Dendritic cell treated with granulocyte-macrophage colony-stimulating factor and Interleukin-4, amounts not matched to agents 40 ng/mL and 50 ng/mL, for 4 days (primary cell): Measurements from ENCODE around the gene SLC35E2B.
"Not testable (repeated sequence)": the region's sequence is repeated elsewhere in the genome, so short reads cannot be mapped to it uniquely, and the experiment has no call there.

Source experiments
- H3K27ac Mint-ChIP-seq: one replicate; pipeline ENCODE4 v1.8.0; 2022; ENCODE audit warnings: mild to moderate bottlenecking, mixed read lengths
- H3K27me3 Mint-ChIP-seq: one replicate; pipeline ENCODE4 v1.8.0; 2022; ENCODE audit warnings: mild to moderate bottlenecking, mixed read lengths
- H3K36me3 Mint-ChIP-seq: one replicate; pipeline ENCODE4 v1.8.0; 2022; ENCODE audit warnings: low read depth, mixed read lengths
- H3K4me1 Mint-ChIP-seq: one replicate; pipeline ENCODE4 v1.8.0; 2022; ENCODE audit warnings: low read depth, mixed read lengths
- H3K4me3 Mint-ChIP-seq: one replicate; pipeline ENCODE4 v1.8.0; 2022; ENCODE audit warnings: mild to moderate bottlenecking, moderate library complexity, mixed read lengths
- H3K9me3 Mint-ChIP-seq: one replicate; pipeline ENCODE4 v1.8.0; 2022; ENCODE audit warnings: mixed read lengths
- intact Hi-C: fragments of 100-400 bp; cut with micrococcal nuclease; formaldehyde crosslinking; loops from one replicate; pipeline ENCODE4 v1.15.0; 2022

The SLC35E2B gene

GRCh38 chr1:1692714-1693647, at the start of gene SLC35E2B:
TSS of gene SLC35E2B (minus strand) at chr1:1692795. CDS start at chr1:1676699, 16,096 bp downstream.
- Mint-ChIP-seq H3K27ac (peak within 1 kb of the TSS; percentile 89), H3K36me3 (peaks cover 19% of the 10 kb centered on the region), H3K4me3 (peak within 1 kb of the TSS; percentile 79)
- H3K4me1 Mint-ChIP-seq, intact Hi-C loops, H3K27me3 Mint-ChIP-seq, H3K9me3 Mint-ChIP-seq: not testable (repeated sequence)

DNA sequence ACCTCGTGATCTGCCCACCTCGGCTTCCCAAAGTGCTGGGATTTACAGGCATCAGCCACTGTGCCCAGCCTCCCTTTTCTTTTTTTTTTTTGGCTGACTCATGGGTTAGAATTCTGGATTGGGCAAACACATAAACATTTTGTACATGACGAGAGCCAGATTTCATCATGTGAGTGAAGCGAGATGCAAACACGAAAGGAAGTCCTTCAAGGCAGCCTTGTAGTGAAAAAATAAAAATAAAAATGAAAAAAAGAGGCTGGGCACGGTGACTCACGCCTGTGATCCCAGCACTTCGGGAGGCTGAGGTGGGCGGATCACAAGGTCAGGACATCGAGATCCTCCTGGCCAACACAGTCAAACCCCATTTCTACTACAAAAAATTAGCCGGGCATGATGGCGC, 48.4 kb upstream of the SLC35E2B start:
- H3K4me3 Mint-ChIP-seq, intact Hi-C loops, H3K27me3 Mint-ChIP-seq, H3K27ac Mint-ChIP-seq, H3K9me3 Mint-ChIP-seq, H3K4me1 Mint-ChIP-seq: not testable (repeated sequence)
- H3K36me3 Mint-ChIP-seq, result peaks cover 55% of the 10 kb centered on the region

DNA sequence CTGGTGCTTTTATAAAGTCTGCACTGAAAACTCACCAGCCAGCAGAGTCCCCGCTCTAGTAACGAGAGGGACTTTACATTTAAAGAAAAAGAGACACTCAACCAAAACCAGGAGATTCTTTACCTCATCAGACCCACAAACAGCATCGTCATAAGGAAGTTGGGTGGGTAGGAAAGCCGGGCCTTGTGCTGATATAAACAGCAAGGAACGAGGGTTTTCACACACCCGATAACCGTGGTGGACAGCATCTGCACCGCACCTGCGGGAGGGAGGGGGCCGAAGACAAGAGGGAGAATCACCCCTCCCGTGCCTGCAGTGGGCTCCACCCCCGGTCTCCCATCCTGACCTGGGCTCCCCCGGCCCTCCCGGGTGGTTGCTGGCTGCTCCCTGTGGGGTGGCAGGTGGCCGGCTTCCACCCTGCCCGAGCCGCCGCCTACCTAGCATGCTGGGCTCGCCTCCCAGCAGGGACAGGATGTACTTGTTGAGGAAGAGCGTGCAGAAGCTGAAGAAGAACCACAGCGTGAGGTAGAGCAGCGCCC, 46.3 kb upstream of the SLC35E2B start:
- H3K4me1 Mint-ChIP-seq, H3K27me3 Mint-ChIP-seq, H3K9me3 Mint-ChIP-seq, H3K27ac Mint-ChIP-seq, intact Hi-C loops, H3K4me3 Mint-ChIP-seq: not testable (repeated sequence)
- peaks cover 74% of the 10 kb centered on the region for H3K36me3 Mint-ChIP-seq

DNA sequence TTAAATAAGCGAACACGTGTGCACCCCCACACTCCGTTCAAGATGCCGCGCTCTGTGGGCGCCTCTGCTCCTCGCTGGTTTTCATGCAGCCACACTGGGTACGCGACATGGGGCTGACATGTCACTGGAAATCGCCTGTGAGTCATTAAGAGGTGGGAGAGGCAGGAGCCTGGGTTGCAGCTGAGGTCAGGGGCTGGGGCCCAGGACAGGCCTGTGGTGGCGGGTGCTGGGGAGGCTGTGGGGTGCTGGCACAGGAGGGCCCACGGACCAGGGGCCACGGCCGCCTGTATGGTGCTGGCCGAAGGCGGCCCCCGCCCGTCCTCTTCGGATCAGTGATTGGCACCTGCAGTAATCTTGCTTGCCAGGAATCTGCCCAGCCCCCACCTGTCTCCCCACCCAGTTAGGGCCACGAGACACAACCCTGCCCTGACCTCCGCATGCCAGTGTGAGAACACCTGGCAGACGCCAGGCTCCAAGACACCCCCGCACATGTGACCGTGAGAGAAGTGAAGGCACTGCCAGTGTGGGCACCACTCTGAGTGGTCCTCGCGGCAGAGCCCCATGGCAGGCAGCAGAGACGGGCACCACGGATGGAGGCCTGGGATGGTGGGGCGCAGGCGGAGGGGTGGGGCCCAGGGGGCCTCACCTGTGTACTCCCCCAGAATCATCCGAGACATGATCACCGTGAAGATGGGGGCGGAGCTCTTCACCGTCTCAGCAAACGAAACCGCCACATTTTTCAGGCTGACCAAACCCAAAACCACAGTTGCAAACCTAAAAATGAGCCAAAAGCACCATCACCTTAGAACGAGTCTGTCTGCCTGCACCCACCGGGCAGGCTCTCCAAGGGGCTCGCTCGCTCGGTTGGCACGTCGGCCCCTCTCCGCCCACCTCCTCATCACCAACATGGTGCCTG, 45.3 kb upstream of the SLC35E2B start:
- H3K27me3 Mint-ChIP-seq, H3K4me3 Mint-ChIP-seq, H3K4me1 Mint-ChIP-seq, intact Hi-C loops, H3K27ac Mint-ChIP-seq, H3K9me3 Mint-ChIP-seq: not testable (repeated sequence)
- peaks cover 77% of the 10 kb centered on the region for H3K36me3 Mint-ChIP-seq

DNA sequence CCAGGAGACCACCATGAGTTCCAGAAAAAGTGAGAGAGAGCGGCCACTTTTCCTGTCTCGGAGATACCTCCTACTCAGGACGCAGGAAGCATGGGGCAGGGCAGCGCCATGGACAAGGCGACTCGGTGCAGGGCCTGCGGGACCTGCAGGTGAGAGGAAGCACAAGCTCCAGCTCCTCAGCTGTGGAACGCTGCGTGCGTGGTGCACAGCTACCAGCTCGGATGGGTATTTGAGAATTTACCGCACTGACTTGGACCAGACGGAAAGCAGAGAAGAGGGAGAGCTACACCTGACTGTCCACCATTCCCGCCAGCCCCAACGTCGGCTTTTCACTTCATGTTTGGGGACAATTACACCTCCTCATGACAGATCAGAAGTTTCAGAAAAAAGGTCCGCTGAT, 39.8 kb upstream of the SLC35E2B start:
- H3K4me3 Mint-ChIP-seq, result no peak overlapping the region
- peaks cover 73% of the 10 kb centered on the region for H3K36me3 Mint-ChIP-seq
- H3K27ac Mint-ChIP-seq, result no peak overlapping the region
- no peaks in the 10 kb centered on the region for H3K4me1 Mint-ChIP-seq
- intact Hi-C loops, result no loop called here
- H3K27me3 Mint-ChIP-seq, result no peaks in the 10 kb centered on the region
- no peaks in the 10 kb centered on the region for H3K9me3 Mint-ChIP-seq

- no peak overlapping the region for H3K4me3 Mint-ChIP-seq
- H3K36me3 Mint-ChIP-seq, result peaks cover 70% of the 10 kb centered on the region
- H3K27me3 Mint-ChIP-seq, result no peaks in the 10 kb centered on the region
- no peaks in the 10 kb centered on the region for H3K4me1 Mint-ChIP-seq
- intact Hi-C loops, result no loop called here
- H3K9me3 Mint-ChIP-seq, result no peaks in the 10 kb centered on the region
- H3K27ac Mint-ChIP-seq, result no peak overlapping the region
These were observed 38.3 kb upstream of the SLC35E2B start for GRCh38 chr1:1730870-1731269.

- H3K27me3 Mint-ChIP-seq, H3K27ac Mint-ChIP-seq, H3K4me1 Mint-ChIP-seq, H3K4me3 Mint-ChIP-seq, intact Hi-C loops, H3K9me3 Mint-ChIP-seq: not testable (repeated sequence)
- H3K36me3 Mint-ChIP-seq, result peaks cover 64% of the 10 kb centered on the region
These were observed 37.6 kb upstream of the SLC35E2B start for GRCh38 chr1:1730230-1730629.

GRCh38 chr1:1729116-1729816, 36.7 kb upstream of the SLC35E2B start:
- Mint-ChIP-seq H3K27ac (peak overlapping the region; percentile 56), H3K36me3 (peaks cover 56% of the 10 kb centered on the region)
- H3K27me3 Mint-ChIP-seq, H3K9me3 Mint-ChIP-seq, H3K4me1 Mint-ChIP-seq, intact Hi-C loops, H3K4me3 Mint-ChIP-seq: not testable (repeated sequence)

DNA sequence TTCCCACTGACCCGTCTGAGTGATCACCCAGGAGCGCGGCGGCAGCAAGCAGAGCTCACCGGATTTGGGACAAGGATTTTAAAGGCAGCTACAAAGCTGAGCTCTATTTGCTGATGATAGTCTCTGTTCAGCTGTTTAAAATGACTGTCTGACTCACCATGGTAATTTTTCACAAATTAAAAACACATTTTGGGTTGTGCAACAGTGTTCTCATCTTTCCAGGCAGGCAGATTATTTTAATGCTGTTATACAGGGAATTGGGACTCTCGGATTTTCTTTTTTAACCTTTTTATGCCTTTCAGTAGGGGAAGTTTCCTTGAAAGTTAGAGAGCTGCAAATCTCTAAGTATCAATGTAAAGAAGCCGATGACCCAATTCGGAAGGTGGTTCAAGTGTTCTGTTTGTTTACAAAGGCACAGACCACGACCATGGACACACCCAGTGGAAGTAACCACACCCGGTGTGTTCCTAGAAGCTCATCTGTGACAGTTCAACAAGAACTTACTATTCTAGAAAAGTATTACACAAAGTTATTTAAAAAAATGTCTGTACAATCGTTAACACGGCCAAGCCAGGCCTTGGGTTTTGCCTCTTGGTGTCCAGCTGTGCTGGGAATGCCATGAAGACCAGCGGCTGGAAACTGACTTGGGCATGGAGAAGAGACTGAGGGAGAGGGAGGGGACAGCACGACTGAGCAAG, 35.9 kb upstream of the SLC35E2B start:
- H3K9me3 Mint-ChIP-seq, H3K4me3 Mint-ChIP-seq, H3K27me3 Mint-ChIP-seq, intact Hi-C loops, H3K4me1 Mint-ChIP-seq: not testable (repeated sequence)
- Mint-ChIP-seq H3K36me3 (peaks cover 49% of the 10 kb centered on the region), H3K27ac (peak overlapping the region; percentile 56)

- H3K4me3 Mint-ChIP-seq, H3K27me3 Mint-ChIP-seq, H3K27ac Mint-ChIP-seq, H3K4me1 Mint-ChIP-seq, intact Hi-C loops, H3K9me3 Mint-ChIP-seq: not testable (repeated sequence)
- peaks cover 36% of the 10 kb centered on the region for H3K36me3 Mint-ChIP-seq
These were observed 34.6 kb upstream of the SLC35E2B start for GRCh38 chr1:1727131-1727651.

DNA sequence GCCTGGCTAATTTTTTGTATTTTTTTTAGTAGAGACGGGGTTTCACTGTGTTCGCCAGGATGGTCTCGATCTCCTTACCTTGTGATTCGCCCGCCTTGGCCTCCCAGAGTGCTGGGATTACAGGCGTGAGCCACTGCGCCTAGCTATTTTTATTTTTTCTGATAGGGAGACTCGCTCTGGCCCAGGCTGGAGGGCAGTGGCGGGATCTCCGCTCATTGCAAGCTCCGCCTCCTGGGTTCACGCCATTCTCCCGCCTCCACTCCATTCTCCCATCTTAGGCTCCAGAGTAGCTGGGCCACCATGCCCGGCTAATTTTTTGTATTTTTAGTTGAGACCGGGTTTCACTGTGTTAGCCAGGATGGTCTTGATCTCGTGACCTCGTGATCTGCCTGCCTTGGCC, 33.5 kb upstream of the SLC35E2B start:
- H3K27me3 Mint-ChIP-seq, H3K9me3 Mint-ChIP-seq, intact Hi-C loops, H3K4me1 Mint-ChIP-seq: not testable (repeated sequence)
- Mint-ChIP-seq H3K36me3 (peaks cover 35% of the 10 kb centered on the region), H3K4me3 (peak overlapping the region; percentile 9), H3K27ac (peak overlapping the region; percentile 20)

DNA sequence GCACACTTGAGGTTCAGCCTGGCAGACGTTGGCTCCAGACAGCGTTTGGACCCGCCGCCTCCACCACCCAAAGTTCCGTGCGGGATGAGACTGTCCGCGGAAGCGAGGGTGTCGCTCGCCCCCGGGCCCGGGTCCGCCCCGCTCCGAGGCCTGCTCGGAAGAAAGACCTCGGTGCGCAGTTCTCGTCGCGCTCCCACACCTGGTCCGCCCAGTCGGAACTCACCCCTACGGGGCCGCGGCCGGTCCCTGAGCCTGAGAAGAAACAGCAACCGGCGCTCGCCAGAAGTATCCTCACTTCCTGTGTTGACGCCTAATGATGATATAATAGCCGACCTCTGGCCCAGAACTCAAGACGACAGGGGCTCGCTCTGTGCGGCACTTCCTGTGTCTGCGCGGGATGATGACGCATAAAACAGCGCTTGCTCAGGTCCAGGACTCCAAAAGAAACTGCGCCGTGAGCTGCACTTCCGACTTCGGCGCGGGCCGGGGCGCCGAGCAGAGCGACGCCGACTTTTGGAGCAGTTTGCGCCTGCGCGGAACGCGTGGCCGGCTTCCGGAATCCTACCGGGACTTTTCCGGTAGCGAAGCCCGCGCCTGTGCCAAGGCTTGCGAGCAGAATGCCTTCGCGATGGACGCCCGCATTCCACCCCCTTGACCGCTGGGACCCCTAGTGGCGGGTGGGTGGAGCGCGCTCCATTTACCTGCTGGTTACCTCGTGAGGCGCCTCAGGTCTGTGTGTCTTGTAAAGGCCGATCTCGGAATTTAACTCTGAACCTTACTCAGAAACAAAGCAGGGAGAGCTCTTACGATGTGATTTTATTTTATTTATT, 31.7 kb upstream of the SLC35E2B start, which contains the start of gene CDK11A:
Gene CDK11A, minus strand, starts transcription at position 323 of the 830 bp plus-strand sequence. CDS start 1,539 bp downstream, outside the sequence.
- intact Hi-C loops, H3K9me3 Mint-ChIP-seq, H3K4me1 Mint-ChIP-seq, H3K27me3 Mint-ChIP-seq: not testable (repeated sequence)
- peaks cover 42% of the 10 kb centered on the region for H3K36me3 Mint-ChIP-seq
- peak within 1 kb of the TSS; percentile 87 for H3K4me3 Mint-ChIP-seq
- H3K27ac Mint-ChIP-seq, result peak within 1 kb of the TSS; percentile 88
